ENCODE data around the gene PRSS27.

The PRSS27 gene

GRCh38 chr16:2741168-2741567 lies 21.1 kb upstream of the PRSS27 start:
- TF ChIP-seq CTCF (IDR thresholded peaks at IDR 0.05): no peak

- no peak for TF ChIP-seq CTCF (IDR thresholded peaks at IDR 0.05)
These were observed 20.5 kb upstream of the PRSS27 start for GRCh38 chr16:2740476-2740875.

- TF ChIP-seq CTCF (IDR thresholded peaks at IDR 0.05): no peak
These were observed 19.8 kb upstream of the PRSS27 start for GRCh38 chr16:2739625-2740430.

- no peak for TF ChIP-seq CTCF (IDR thresholded peaks at IDR 0.05)
These were observed 18.6 kb upstream of the PRSS27 start for GRCh38 chr16:2738615-2739014.

GRCh38 chr16:2737895-2738418 lies 17.9 kb upstream of the PRSS27 start:
- TF ChIP-seq CTCF (IDR thresholded peaks at IDR 0.05): no peak

- TF ChIP-seq CTCF (IDR thresholded peaks at IDR 0.05): no peak
These were observed 17.2 kb upstream of the PRSS27 start for GRCh38 chr16:2737238-2737605.

- TF ChIP-seq CTCF (IDR thresholded peaks at IDR 0.05): no peak
These were observed 16.6 kb upstream of the PRSS27 start for GRCh38 chr16:2736476-2737237.

All from LNCAP (cell line).